Osteocyte (in vitro differentiated cells): ENCODE results near the gene INO80C. TPM values are rescaled to one million over a fixed set of nuclear protein-coding genes. Genes with fewer than 3 reads are reported as not detected.

ENCODE experiments used
- DNase-seq: peaks from one replicate; pipeline ENCODE4 v3.0.0; 2021; ENCODE audit warnings: mixed read lengths; ENCODE audit not compliant: unreplicated experiment; ENCODE audit errors: extremely low spot score
- H3K27ac Mint-ChIP-seq: one replicate; pipeline ENCODE4 v1.8.0; 2021; ENCODE audit warnings: mild to moderate bottlenecking, mixed read lengths; ENCODE audit not compliant: unreplicated experiment
- H3K27me3 Mint-ChIP-seq: one replicate; pipeline ENCODE4 v1.8.0; 2021; ENCODE audit warnings: mixed read lengths; ENCODE audit not compliant: unreplicated experiment
- H3K36me3 Mint-ChIP-seq: one replicate; pipeline ENCODE4 v1.8.0; 2021; ENCODE audit warnings: mixed read lengths; ENCODE audit not compliant: unreplicated experiment
- H3K4me1 Mint-ChIP-seq: one replicate; pipeline ENCODE4 v1.8.0; 2021; ENCODE audit warnings: mixed read lengths; ENCODE audit not compliant: unreplicated experiment
- H3K4me3 Mint-ChIP-seq: one replicate; pipeline ENCODE4 v1.8.0; 2021; ENCODE audit warnings: mild to moderate bottlenecking, moderate library complexity, mixed read lengths; ENCODE audit not compliant: unreplicated experiment
- H3K9me3 Mint-ChIP-seq: one replicate; pipeline ENCODE4 v1.8.0; 2021; ENCODE audit warnings: mixed read lengths; ENCODE audit not compliant: unreplicated experiment
- total RNA-seq: library from RNA; stranded (reverse); gene quantifications from 2 replicates; pipeline ENCODE4 v1.2.1, GENCODE V29; 2021
- TF ChIP-seq, protein P1 (sequence below): fragments of 200-600 bp; sonication (generic); IDR thresholded peaks from 2 replicates; pipeline ENCODE4 v1.5.0; 2021; ENCODE audit warnings: antibody characterized with exemption, mild to moderate bottlenecking, moderate library complexity

The INO80C gene
- total RNA-seq, 1 donor from 2014 or later: 30.2 TPM

GRCh38 chr18:35477974-35478373 lies 19.8 kb downstream of the INO80C start:
- peaks cover 77% of the 10 kb centered on the region for H3K4me1 Mint-ChIP-seq
- H3K9me3 Mint-ChIP-seq: peaks cover 6% of the 10 kb centered on the region
- H3K4me3 Mint-ChIP-seq: peak overlapping the region; percentile 4
- TF ChIP-seq, protein P1, sequence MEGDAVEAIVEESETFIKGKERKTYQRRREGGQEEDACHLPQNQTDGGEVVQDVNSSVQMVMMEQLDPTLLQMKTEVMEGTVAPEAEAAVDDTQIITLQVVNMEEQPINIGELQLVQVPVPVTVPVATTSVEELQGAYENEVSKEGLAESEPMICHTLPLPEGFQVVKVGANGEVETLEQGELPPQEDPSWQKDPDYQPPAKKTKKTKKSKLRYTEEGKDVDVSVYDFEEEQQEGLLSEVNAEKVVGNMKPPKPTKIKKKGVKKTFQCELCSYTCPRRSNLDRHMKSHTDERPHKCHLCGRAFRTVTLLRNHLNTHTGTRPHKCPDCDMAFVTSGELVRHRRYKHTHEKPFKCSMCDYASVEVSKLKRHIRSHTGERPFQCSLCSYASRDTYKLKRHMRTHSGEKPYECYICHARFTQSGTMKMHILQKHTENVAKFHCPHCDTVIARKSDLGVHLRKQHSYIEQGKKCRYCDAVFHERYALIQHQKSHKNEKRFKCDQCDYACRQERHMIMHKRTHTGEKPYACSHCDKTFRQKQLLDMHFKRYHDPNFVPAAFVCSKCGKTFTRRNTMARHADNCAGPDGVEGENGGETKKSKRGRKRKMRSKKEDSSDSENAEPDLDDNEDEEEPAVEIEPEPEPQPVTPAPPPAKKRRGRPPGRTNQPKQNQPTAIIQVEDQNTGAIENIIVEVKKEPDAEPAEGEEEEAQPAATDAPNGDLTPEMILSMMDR: no peak
- H3K36me3 Mint-ChIP-seq: peaks cover 23% of the 10 kb centered on the region
- H3K27me3 Mint-ChIP-seq: no peaks in the 10 kb centered on the region
- H3K27ac Mint-ChIP-seq: peak overlapping the region; percentile 98
- DNase-seq: no peak

- TF ChIP-seq, protein P1: no peak
- peaks cover 23% of the 10 kb centered on the region for H3K36me3 Mint-ChIP-seq
- H3K4me3 Mint-ChIP-seq: no peak overlapping the region
- H3K27ac Mint-ChIP-seq: peak overlapping the region; percentile 98
- peaks cover 6% of the 10 kb centered on the region for H3K9me3 Mint-ChIP-seq
- peaks cover 72% of the 10 kb centered on the region for H3K4me1 Mint-ChIP-seq
- no peak for DNase-seq
- no peaks in the 10 kb centered on the region for H3K27me3 Mint-ChIP-seq
Measured at GRCh38 chr18:35477497-35477896, 20.3 kb downstream of the INO80C start.

GRCh38 chr18:35474884-35475283 lies 22.9 kb downstream of the INO80C start:
- DNase-seq: no peak
- H3K27me3 Mint-ChIP-seq: no peaks in the 10 kb centered on the region
- H3K27ac Mint-ChIP-seq: peak overlapping the region; percentile 86

DNA sequence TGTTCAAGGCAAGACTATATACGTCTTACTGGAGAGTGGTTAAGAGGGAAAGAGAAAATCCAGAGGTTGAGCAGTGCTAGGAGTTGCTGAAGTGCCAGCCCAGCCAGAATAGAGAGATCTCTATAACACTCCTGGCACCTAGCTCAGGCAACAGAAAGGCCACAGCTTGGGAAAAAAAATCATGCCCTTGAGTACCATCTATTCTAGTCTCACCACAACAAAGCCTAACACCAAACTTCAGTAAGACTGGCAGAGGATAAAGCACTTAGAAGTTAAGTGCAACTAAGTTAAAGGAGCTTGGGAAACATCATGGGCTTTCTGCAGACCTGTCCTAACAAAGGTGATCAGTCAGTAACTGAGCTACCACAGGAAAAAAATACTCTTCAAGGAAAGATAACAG lies 24.2 kb downstream of the INO80C start:
- Mint-ChIP-seq H3K36me3 (peaks cover 30% of the 10 kb centered on the region), H3K4me1 (peaks cover 52% of the 10 kb centered on the region), H3K4me3 (no peak overlapping the region), H3K27me3 (no peaks in the 10 kb centered on the region), H3K9me3 (peaks cover 6% of the 10 kb centered on the region), H3K27ac (peak overlapping the region; percentile 15)
- TF ChIP-seq, protein P1: no peak
- no peak for DNase-seq

More at GRCh38 chr18:35474884-35475283, 22.9 kb downstream of the INO80C start:
- Mint-ChIP-seq H3K9me3 (peaks cover 6% of the 10 kb centered on the region), H3K36me3 (peaks cover 30% of the 10 kb centered on the region), H3K4me3 (no peak overlapping the region), H3K4me1 (peaks cover 52% of the 10 kb centered on the region)
- TF ChIP-seq, protein P1: no peak

DNA sequence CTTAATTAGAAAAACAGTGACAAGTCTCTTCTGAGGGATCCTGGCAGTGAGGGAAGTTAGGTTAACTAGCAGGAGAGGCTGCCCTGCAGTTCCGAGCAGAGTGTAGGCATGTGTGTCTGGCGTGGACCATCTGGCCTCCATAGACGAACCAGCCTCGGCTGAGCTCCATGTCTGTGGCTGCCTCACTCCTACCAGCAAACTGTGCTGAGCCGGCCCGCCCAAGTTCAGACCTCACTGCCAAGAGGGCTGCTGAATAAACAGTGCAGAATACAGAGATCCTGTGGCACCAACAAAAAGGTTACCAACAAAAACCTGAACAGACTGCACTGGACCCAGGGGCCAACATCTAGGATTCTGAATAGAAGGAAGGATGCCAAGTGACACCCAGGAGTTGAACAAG lies 27.3 kb downstream of the INO80C start:
- DNase-seq: no peak
- peak overlapping the region; percentile 27 for H3K27ac Mint-ChIP-seq
- H3K36me3 Mint-ChIP-seq: peaks cover 26% of the 10 kb centered on the region
- H3K27me3 Mint-ChIP-seq: no peaks in the 10 kb centered on the region
- peaks cover 37% of the 10 kb centered on the region for H3K4me1 Mint-ChIP-seq
- no peak overlapping the region for H3K4me3 Mint-ChIP-seq
- peaks cover 6% of the 10 kb centered on the region for H3K9me3 Mint-ChIP-seq
- TF ChIP-seq, protein P1: no peak
